NCI-H2171 (cell line): Measurements from ENCODE around the gene CHDH.

Experiments
- DNase-seq: peaks from one replicate; lab custom pipeline; 2025; lab: John Stamatoyannopoulos, UW

CHDH gene

GRCh38 chr3:53789459-53789858, 56.8 kb downstream of the CHDH start:
- no peak for DNase-seq

- no peak for DNase-seq
Measured at GRCh38 chr3:53788038-53788437, 58.2 kb downstream of the CHDH start.

GRCh38 chr3:53787016-53787415, 59.2 kb downstream of the CHDH start:
- no peak for DNase-seq

- DNase-seq = no peak
Measured at GRCh38 chr3:53780806-53781205, 65.4 kb downstream of the CHDH start.

GRCh38 chr3:53780171-53780570, 66.0 kb downstream of the CHDH start:
- no peak for DNase-seq

GRCh38 chr3:53778153-53778552, 68.1 kb downstream of the CHDH start:
- DNase-seq = no peak

- no peak for DNase-seq
Measured at GRCh38 chr3:53777468-53777867, 68.8 kb downstream of the CHDH start.

- no peak for DNase-seq
Measured at GRCh38 chr3:53776494-53777101, 69.6 kb downstream of the CHDH start.

- no peak for DNase-seq
Measured at GRCh38 chr3:53775834-53776251, 70.4 kb downstream of the CHDH start.

- no peak for DNase-seq
Measured at GRCh38 chr3:53775018-53775417, 71.2 kb downstream of the CHDH start.

GRCh38 chr3:53774414-53774813, 71.8 kb downstream of the CHDH start:
- no peak for DNase-seq

GRCh38 chr3:53773611-53774368, 72.4 kb downstream of the CHDH start:
- no peak for DNase-seq

GRCh38 chr3:53773021-53773436, 73.2 kb downstream of the CHDH start:
- no peak for DNase-seq

- no peak for DNase-seq
Measured at GRCh38 chr3:53772562-53772961, 73.7 kb downstream of the CHDH start.

- DNase-seq = no peak
Measured at GRCh38 chr3:53768478-53769459, 77.5 kb downstream of the CHDH start.

GRCh38 chr3:53766706-53767105, 79.5 kb downstream of the CHDH start:
- DNase-seq = no peak

- DNase-seq = no peak
Measured at GRCh38 chr3:53765753-53766152, 80.5 kb downstream of the CHDH start.

GRCh38 chr3:53764026-53764775, 82.0 kb downstream of the CHDH start:
- no peak for DNase-seq

- DNase-seq = no peak
Measured at GRCh38 chr3:53763353-53763752, 82.9 kb downstream of the CHDH start.
